IPS DF 6.9 (cell line): ENCODE measurements around the gene NKPD1.

Experiments used
- DNase-seq: peaks from one replicate; pipeline ENCODE4 v3.0.0-alpha.2; 2013; ENCODE audit warnings: low read depth, low spot score
- H3K27ac ChIP-seq: one replicate; pipeline ENCODE4 v1.5.1; 2013; ENCODE audit warnings: low read length, control low read depth
- H3K27me3 ChIP-seq: 2 replicates; pipeline ENCODE4 v1.6.1; 2013; ENCODE audit warnings: mild to moderate bottlenecking, low read length; ENCODE audit not compliant: control insufficient read depth, insufficient read depth
- H3K36me3 ChIP-seq: 2 replicates; pipeline ENCODE4 v1.6.1; 2013; ENCODE audit warnings: low read length; ENCODE audit not compliant: control insufficient read depth, insufficient read depth
- H3K4me1 ChIP-seq: 2 replicates; pipeline ENCODE4 v1.6.1; 2013; ENCODE audit warnings: low read length; ENCODE audit not compliant: control insufficient read depth, insufficient read depth
- H3K4me3 ChIP-seq: 2 replicates; pipeline ENCODE4 v1.5.1; 2013; ENCODE audit warnings: mild to moderate bottlenecking, low read length
- H3K9me3 ChIP-seq: 2 replicates; pipeline ENCODE4 v1.6.1; 2013; ENCODE audit warnings: low read length, inconsistent platforms; ENCODE audit not compliant: control insufficient read depth, insufficient read depth
- WGBS: extraction: QIAGEN DNeasy Blood & Tissue Kit; methylation state at CpG from one replicate; pipeline ENCODE4 v1.1.7; 2013; ENCODE audit warnings: mixed read lengths, missing lambda C conversion rate; ENCODE audit not compliant: insufficient read length, insufficient coverage; 5-methylcytosine and 5-hydroxymethylcytosine counted together

Gene NKPD1

GRCh38 chr19:45163751-45164460 lies 3.1 kb upstream of the NKPD1 start:
- no peak overlapping the region for H3K27ac ChIP-seq
- H3K27me3 ChIP-seq: no peaks in the 10 kb centered on the region
- WGBS: no CpG with 5 or more reads among the region's 15 CpGs
- no peak overlapping the region for H3K4me3 ChIP-seq
- no peaks in the 10 kb centered on the region for H3K9me3 ChIP-seq
- no peaks in the 10 kb centered on the region for H3K36me3 ChIP-seq
- peaks cover 5% of the 10 kb centered on the region for H3K4me1 ChIP-seq
- DNase-seq: no peak

GRCh38 chr19:45163156-45163555 lies 2.4 kb upstream of the NKPD1 start:
- no peak overlapping the region for H3K4me3 ChIP-seq
- no CpG with 5 or more reads among the region's 17 CpGs for WGBS
- H3K9me3 ChIP-seq: no peaks in the 10 kb centered on the region
- DNase-seq: no peak
- H3K27me3 ChIP-seq: no peaks in the 10 kb centered on the region
- H3K36me3 ChIP-seq: no peaks in the 10 kb centered on the region
- H3K27ac ChIP-seq: no peak overlapping the region
- H3K4me1 ChIP-seq: peaks cover 5% of the 10 kb centered on the region

- H3K4me3 ChIP-seq: no peak overlapping the region
- H3K27ac ChIP-seq: no peak overlapping the region
- H3K36me3 ChIP-seq: no peaks in the 10 kb centered on the region
- H3K4me1 ChIP-seq: peaks cover 5% of the 10 kb centered on the region
- no peak for DNase-seq
- no peaks in the 10 kb centered on the region for H3K27me3 ChIP-seq
- H3K9me3 ChIP-seq: no peaks in the 10 kb centered on the region
- no CpG with 5 or more reads among the region's 18 CpGs for WGBS
Measured at GRCh38 chr19:45162608-45163143, 1.9 kb upstream of the NKPD1 start.

GRCh38 chr19:45161738-45162607 lies 1.2 kb upstream of the NKPD1 start:
- no CpG with 5 or more reads among the region's 32 CpGs for WGBS
- DNase-seq: no peak
- Histone ChIP-seq H3K27me3 (no peaks in the 10 kb centered on the region), H3K36me3 (no peaks in the 10 kb centered on the region), H3K4me3 (no peak overlapping the region), H3K27ac (no peak overlapping the region), H3K4me1 (peaks cover 5% of the 10 kb centered on the region), H3K9me3 (no peaks in the 10 kb centered on the region)

- WGBS: no CpG with 5 or more reads among the region's 10 CpGs
- no peaks in the 10 kb centered on the region for H3K27me3 ChIP-seq
- DNase-seq: no peak
Measured at GRCh38 chr19:45159971-45160324, 834 bp downstream of the NKPD1 start.

GRCh38 chr19:45159210-45159970 lies 1.4 kb downstream of the NKPD1 start:
- no peak overlapping the region for H3K27ac ChIP-seq
- WGBS: no CpG with 5 or more reads among the region's 12 CpGs
- DNase-seq: no peak
- no peaks in the 10 kb centered on the region for H3K9me3 ChIP-seq
- 0 out of 2 replicates have a peak, but pooled peaks cover 1% of the 10 kb centered on the region for H3K4me1 ChIP-seq
- no peak overlapping the region for H3K4me3 ChIP-seq
- no peaks in the 10 kb centered on the region; the same call in 1 of the 2 replicates for H3K27me3 ChIP-seq
- no peaks in the 10 kb centered on the region for H3K36me3 ChIP-seq

More at GRCh38 chr19:45159971-45160324, 834 bp downstream of the NKPD1 start:
- Histone ChIP-seq H3K9me3 (no peaks in the 10 kb centered on the region), H3K4me3 (no peak overlapping the region), H3K4me1 (peaks cover 1% of the 10 kb centered on the region; the same call in 1 of the 2 replicates), H3K27ac (no peak overlapping the region), H3K36me3 (no peaks in the 10 kb centered on the region)

- H3K27me3 ChIP-seq: peaks cover 4% of the 10 kb centered on the region; the same call in 1 of the 2 replicates
- 0 out of 2 replicates have a peak, but pooled peaks cover 4% of the 10 kb centered on the region for H3K4me1 ChIP-seq
- no peaks in the 10 kb centered on the region for H3K9me3 ChIP-seq
- WGBS: no CpG with 5 or more reads among the region's 27 CpGs
- DNase-seq: no peak
- H3K4me3 ChIP-seq: no peak overlapping the region
- H3K27ac ChIP-seq: no peak overlapping the region
- no peaks in the 10 kb centered on the region for H3K36me3 ChIP-seq
Measured at GRCh38 chr19:45158503-45159209, 2.1 kb downstream of the NKPD1 start.

GRCh38 chr19:45156751-45157150 lies 4.0 kb downstream of the NKPD1 start:
- H3K27ac ChIP-seq: no peak overlapping the region
- H3K9me3 ChIP-seq: no peaks in the 10 kb centered on the region
- WGBS: no CpG with 5 or more reads among the region's 11 CpGs
- H3K4me1 ChIP-seq: peaks cover 12% of the 10 kb centered on the region
- H3K27me3 ChIP-seq: peaks cover 13% of the 10 kb centered on the region; the same call in 1 of the 2 replicates
- no peak overlapping the region for H3K4me3 ChIP-seq
- H3K36me3 ChIP-seq: no peaks in the 10 kb centered on the region; the same call in 1 of the 2 replicates
- no peak for DNase-seq

- DNase-seq: no peak
- Histone ChIP-seq H3K9me3 (no peaks in the 10 kb centered on the region), H3K4me3 (no peak overlapping the region), H3K27me3 (peaks cover 13% of the 10 kb centered on the region; the same call in 1 of the 2 replicates), H3K27ac (no peak overlapping the region), H3K36me3 (no peaks in the 10 kb centered on the region; the same call in 1 of the 2 replicates), H3K4me1 (peaks cover 13% of the 10 kb centered on the region)
- WGBS: no CpG with 5 or more reads among the region's 11 CpGs
Measured at GRCh38 chr19:45156011-45156630, 4.7 kb downstream of the NKPD1 start.
